Measurements from ENCODE around the gene SRL.

DNA sequence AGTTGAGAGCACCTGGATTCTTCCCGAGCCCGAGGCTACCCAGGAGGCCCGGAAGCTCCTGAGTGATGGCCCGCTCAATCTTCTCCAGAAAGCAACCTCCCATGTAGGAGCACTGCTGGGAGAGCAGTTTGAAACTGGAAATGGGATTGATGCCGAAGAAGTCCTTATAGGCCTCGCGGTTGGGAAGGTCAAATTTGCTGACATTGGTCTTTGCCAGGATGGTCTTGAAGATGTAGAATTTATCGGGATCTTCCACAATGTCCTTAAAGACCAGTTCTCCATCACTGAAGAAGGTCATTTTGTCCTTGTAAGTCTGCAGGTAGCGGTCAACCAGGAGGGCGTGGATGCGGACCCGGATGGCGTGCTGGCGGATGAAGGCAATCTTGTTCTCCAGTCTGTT, 49.7 kb downstream of the SRL start:
- TF ChIP-seq, protein P1, sequence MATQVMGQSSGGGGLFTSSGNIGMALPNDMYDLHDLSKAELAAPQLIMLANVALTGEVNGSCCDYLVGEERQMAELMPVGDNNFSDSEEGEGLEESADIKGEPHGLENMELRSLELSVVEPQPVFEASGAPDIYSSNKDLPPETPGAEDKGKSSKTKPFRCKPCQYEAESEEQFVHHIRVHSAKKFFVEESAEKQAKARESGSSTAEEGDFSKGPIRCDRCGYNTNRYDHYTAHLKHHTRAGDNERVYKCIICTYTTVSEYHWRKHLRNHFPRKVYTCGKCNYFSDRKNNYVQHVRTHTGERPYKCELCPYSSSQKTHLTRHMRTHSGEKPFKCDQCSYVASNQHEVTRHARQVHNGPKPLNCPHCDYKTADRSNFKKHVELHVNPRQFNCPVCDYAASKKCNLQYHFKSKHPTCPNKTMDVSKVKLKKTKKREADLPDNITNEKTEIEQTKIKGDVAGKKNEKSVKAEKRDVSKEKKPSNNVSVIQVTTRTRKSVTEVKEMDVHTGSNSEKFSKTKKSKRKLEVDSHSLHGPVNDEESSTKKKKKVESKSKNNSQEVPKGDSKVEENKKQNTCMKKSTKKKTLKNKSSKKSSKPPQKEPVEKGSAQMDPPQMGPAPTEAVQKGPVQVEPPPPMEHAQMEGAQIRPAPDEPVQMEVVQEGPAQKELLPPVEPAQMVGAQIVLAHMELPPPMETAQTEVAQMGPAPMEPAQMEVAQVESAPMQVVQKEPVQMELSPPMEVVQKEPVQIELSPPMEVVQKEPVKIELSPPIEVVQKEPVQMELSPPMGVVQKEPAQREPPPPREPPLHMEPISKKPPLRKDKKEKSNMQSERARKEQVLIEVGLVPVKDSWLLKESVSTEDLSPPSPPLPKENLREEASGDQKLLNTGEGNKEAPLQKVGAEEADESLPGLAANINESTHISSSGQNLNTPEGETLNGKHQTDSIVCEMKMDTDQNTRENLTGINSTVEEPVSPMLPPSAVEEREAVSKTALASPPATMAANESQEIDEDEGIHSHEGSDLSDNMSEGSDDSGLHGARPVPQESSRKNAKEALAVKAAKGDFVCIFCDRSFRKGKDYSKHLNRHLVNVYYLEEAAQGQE (IDR thresholded peaks at IDR 0.05; ENCODE audit: low read depth, low read length): no peak
- no peak for TF ChIP-seq CHD2 (IDR thresholded peaks at IDR 0.05; ENCODE audit: low read length, partially characterized antibody)
- TF ChIP-seq YY1 (IDR thresholded peaks at IDR 0.05; ENCODE audit: low read depth): no peak
- no peak for TF ChIP-seq GATA2 (CRISPR knock-in tag; IDR thresholded peaks at IDR 0.05)
- TF ChIP-seq, protein P2, sequence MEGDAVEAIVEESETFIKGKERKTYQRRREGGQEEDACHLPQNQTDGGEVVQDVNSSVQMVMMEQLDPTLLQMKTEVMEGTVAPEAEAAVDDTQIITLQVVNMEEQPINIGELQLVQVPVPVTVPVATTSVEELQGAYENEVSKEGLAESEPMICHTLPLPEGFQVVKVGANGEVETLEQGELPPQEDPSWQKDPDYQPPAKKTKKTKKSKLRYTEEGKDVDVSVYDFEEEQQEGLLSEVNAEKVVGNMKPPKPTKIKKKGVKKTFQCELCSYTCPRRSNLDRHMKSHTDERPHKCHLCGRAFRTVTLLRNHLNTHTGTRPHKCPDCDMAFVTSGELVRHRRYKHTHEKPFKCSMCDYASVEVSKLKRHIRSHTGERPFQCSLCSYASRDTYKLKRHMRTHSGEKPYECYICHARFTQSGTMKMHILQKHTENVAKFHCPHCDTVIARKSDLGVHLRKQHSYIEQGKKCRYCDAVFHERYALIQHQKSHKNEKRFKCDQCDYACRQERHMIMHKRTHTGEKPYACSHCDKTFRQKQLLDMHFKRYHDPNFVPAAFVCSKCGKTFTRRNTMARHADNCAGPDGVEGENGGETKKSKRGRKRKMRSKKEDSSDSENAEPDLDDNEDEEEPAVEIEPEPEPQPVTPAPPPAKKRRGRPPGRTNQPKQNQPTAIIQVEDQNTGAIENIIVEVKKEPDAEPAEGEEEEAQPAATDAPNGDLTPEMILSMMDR (IDR thresholded peaks at IDR 0.05): no peak
- no peak for TF ChIP-seq EP300 (IDR thresholded peaks at IDR 0.05; ENCODE audit: borderline replicate concordance in 1 of 2, low read depth in 1 of 2, low read length in 1 of 2)
- TF ChIP-seq RXRA (IDR thresholded peaks at IDR 0.05; ENCODE audit: borderline replicate concordance, low read depth): no peak
